ENCODE data around the gene TMEM260. TPM values are rescaled to one million over a fixed set of nuclear protein-coding genes. Genes with fewer than 3 reads are reported as not detected.

Gene TMEM260
- total RNA-seq, 4 donors from 2014 or later, result 2.6 to 10.5 (median 5.3) TPM

GRCh38 chr14:56648508-56649301 is 69.1 kb downstream of the TMEM260 start:
- ATAC-seq (no peak), DNase-seq (no peak)
- no peaks in the 10 kb centered on the region for H3K27me3 ChIP-seq
- no peak overlapping the region for H3K27ac ChIP-seq
- no peak for TF ChIP-seq CTCF (IDR thresholded peaks at IDR 0.05 in 4 of 5, conservative IDR thresholded peaks at IDR 0.05 in 1 of 5)
- no peak for TF ChIP-seq POLR2A (IDR thresholded peaks at IDR 0.05)
- in situ Hi-C loops (cut with MboI; ENCODE audit: low sequenced_read_pairs in 4 of 4) (no loop called here), intact Hi-C loops (cut with DNase I; ENCODE audit: low total_unique reads) (no loop called here)
- peaks cover 0 to 3% of the 10 kb centered on the region in 2 donors for H3K36me3 ChIP-seq
- H3K4me3 ChIP-seq, result no peak overlapping the region
- H3K9me3 ChIP-seq, result no peaks in the 10 kb centered on the region
- H3K4me1 ChIP-seq, result no peaks in the 10 kb centered on the region

- H3K9me3 ChIP-seq, result no peaks in the 10 kb centered on the region
- no peak for ATAC-seq
- peaks cover 0 to 3% of the 10 kb centered on the region in 2 donors for H3K36me3 ChIP-seq
- H3K27ac ChIP-seq, result no peak overlapping the region
- no peaks in the 10 kb centered on the region for H3K4me1 ChIP-seq
- no peak overlapping the region for H3K4me3 ChIP-seq
- no peak for DNase-seq
- in situ Hi-C loops (cut with MboI; ENCODE audit: low sequenced_read_pairs in 4 of 4) (no loop called here), intact Hi-C loops (cut with DNase I; ENCODE audit: low total_unique reads) (no loop called here)
- TF ChIP-seq CTCF (IDR thresholded peaks at IDR 0.05 in 4 of 5, conservative IDR thresholded peaks at IDR 0.05 in 1 of 5) (no peak), POLR2A (IDR thresholded peaks at IDR 0.05) (no peak)
- no peaks in the 10 kb centered on the region for H3K27me3 ChIP-seq
Measured at GRCh38 chr14:56649382-56649781, 69.8 kb downstream of the TMEM260 start.

GRCh38 chr14:56650048-56650447 is 70.5 kb downstream of the TMEM260 start:
- intact Hi-C loops (cut with DNase I; ENCODE audit: low total_unique reads) (no loop called here), in situ Hi-C loops (cut with MboI; ENCODE audit: low sequenced_read_pairs in 4 of 4) (no loop called here)
- peaks cover 0 to 3% of the 10 kb centered on the region in 2 donors for H3K36me3 ChIP-seq
- ATAC-seq (no peak), DNase-seq (no peak)
- H3K4me3 ChIP-seq, result no peak overlapping the region
- TF ChIP-seq CTCF (IDR thresholded peaks at IDR 0.05 in 4 of 5, conservative IDR thresholded peaks at IDR 0.05 in 1 of 5) (no peak), POLR2A (IDR thresholded peaks at IDR 0.05) (no peak)
- no peaks in the 10 kb centered on the region for H3K4me1 ChIP-seq
- H3K27me3 ChIP-seq, result no peaks in the 10 kb centered on the region
- no peaks in the 10 kb centered on the region for H3K9me3 ChIP-seq
- no peak overlapping the region for H3K27ac ChIP-seq

GRCh38 chr14:56650979-56651378 is 71.4 kb downstream of the TMEM260 start:
- in situ Hi-C loops (cut with MboI; ENCODE audit: low sequenced_read_pairs in 4 of 4), result no loop called here
- Histone ChIP-seq H3K27ac (no peak overlapping the region), H3K4me1 (no peaks in the 10 kb centered on the region), H3K36me3 (peaks cover 0 to 3% of the 10 kb centered on the region in 2 donors), H3K4me3 (no peak overlapping the region), H3K9me3 (no peaks in the 10 kb centered on the region), H3K27me3 (no peaks in the 10 kb centered on the region)
- ATAC-seq (no peak), DNase-seq (no peak)
- TF ChIP-seq POLR2A (IDR thresholded peaks at IDR 0.05) (no peak), CTCF (IDR thresholded peaks at IDR 0.05 in 4 of 5, conservative IDR thresholded peaks at IDR 0.05 in 1 of 5) (no peak)
- intact Hi-C loops (cut with DNase I; ENCODE audit: low total_unique reads), result no loop called here
